HepG2 (cell line): ENCODE data around the gene OR5B21. TPM values are rescaled to one million over a fixed set of nuclear protein-coding genes. Genes with fewer than 3 reads are reported as not detected.

Experiments
- ATAC-seq: fragments of 200-7000 bp; cut with Tn5 transposase; 3 replicates; pipeline ENCODE4 v1.9.1; 2020; ENCODE audit warnings: mild to moderate bottlenecking, moderate library complexity
- BruUV-seq: library from RNA; stranded (reverse); fragments of 400-500 nt; replicated peaks from 2 replicates; lab custom pipeline; 2021; lab: Mats Ljungman, UMichigan
- CTCF ChIA-PET: fragments of 300-600 bp; formaldehyde crosslinking; extraction: SDS; loops from one replicate; lab custom pipeline; 2021; ENCODE audit warnings: low total read pairs, inconsistent platforms, low intra/inter-chr PET ratio; lab: Yijun Ruan, JAX
- POLR2A ChIA-PET: fragments of 350-600 bp; sonication (Branson Sonifier 250); formaldehyde crosslinking; loops from one replicate; lab custom pipeline; 2020; ENCODE audit warnings: antibody characterized with exemption, inconsistent platforms; lab: Yijun Ruan, JAX
- DNase-seq: peaks from one replicate; pipeline ENCODE4 v3.0.0-alpha.2; 2015; ENCODE audit warnings: low spot score
- FAIRE-seq: peaks from 3 replicates; lab custom pipeline; 2011; peaks lifted over from hg19 to GRCh38; lab: Jason Lieb, UNC
- H2AFZ ChIP-seq: one replicate; pipeline ENCODE4 v1.6.1; 2011; ENCODE audit warnings: low read length, inconsistent platforms
- H3K27ac ChIP-seq: fragments of 300-600 bp; 3 replicates; pipeline ENCODE4 v1.8.0; 2011; ENCODE audit warnings: mixed run types, mild to moderate bottlenecking, mixed read lengths, low read length, inconsistent platforms; ENCODE audit not compliant: insufficient read depth; ENCODE audit errors: extremely low read length
- H3K27me3 ChIP-seq, 2 experiments: fragments of 200-600 bp in 1 of 2; 2 replicates in 1 of 2; 3 replicates in 1 of 2; pipeline versions ENCODE4 v1.6.0 to v1.8.0; 2011; ENCODE audit warnings: low read length in 2 of 2, mild to moderate bottlenecking in 2 of 2, moderate library complexity in 2 of 2, inconsistent platforms in 1 of 2; ENCODE audit not compliant: insufficient read depth in 2 of 2, control insufficient read depth in 1 of 2
- H3K36me3 ChIP-seq, 2 experiments: fragments of 200-600 bp in 1 of 2; replicated peaks in 1 of 2; 2 replicates in 1 of 2; 3 replicates in 1 of 2; pipeline versions ENCODE4 v1.5.1 to v1.8.0; 2011; ENCODE audit warnings: low read length in 2 of 2, inconsistent platforms in 1 of 2; ENCODE audit not compliant: insufficient read depth in 2 of 2, control insufficient read depth in 1 of 2
- H3K4me1 ChIP-seq: 2 replicates; pipeline ENCODE4 v1.5.1; 2012; ENCODE audit warnings: low read length, inconsistent platforms; ENCODE audit not compliant: insufficient read depth
- H3K4me2 ChIP-seq: 2 replicates; pipeline ENCODE4 v1.6.0; 2011; ENCODE audit warnings: low read depth, low read length, inconsistent platforms
- H3K4me3 ChIP-seq, 3 experiments: fragments of 200-600 bp in 1 of 3; sonication (generic), shearing (Covaris generic) in 1 of 3; replicated peaks in 1 of 3; 2 replicates each; pipeline ENCODE4 v1.5.1; 2011 to 2016; ENCODE audit warnings: low read length in 3 of 3, inconsistent platforms in 2 of 3, low read depth in 2 of 3, mild to moderate bottlenecking in 2 of 3, control low read depth in 1 of 3, mixed read lengths in 1 of 3; ENCODE audit not compliant: insufficient read depth in 1 of 3
- H3K79me2 ChIP-seq: one replicate; pipeline ENCODE4 v1.6.1; 2011; ENCODE audit warnings: low read length, inconsistent platforms; ENCODE audit not compliant: insufficient read depth
- H3K9ac ChIP-seq: 2 replicates; pipeline ENCODE4 v1.6.0; 2011; ENCODE audit warnings: mild to moderate bottlenecking, low read depth, low read length, inconsistent platforms; ENCODE audit not compliant: insufficient read depth
- H3K9me3 ChIP-seq: 2 replicates; pipeline ENCODE4 v1.5.1; 2012; ENCODE audit warnings: mild to moderate bottlenecking, low read length
- H4K20me1 ChIP-seq: 2 replicates; pipeline ENCODE4 v1.6.0; 2011; ENCODE audit warnings: inconsistent platforms, mild to moderate bottlenecking, low read length, moderate library complexity; ENCODE audit not compliant: insufficient read depth
- LBX2 ChIP-seq: sonication (generic); formaldehyde crosslinking; IDR thresholded peaks from 2 replicates; pipeline ENCODE4 v1.5.0; 2020; ENCODE audit warnings: missing genetic modification reagents, mild to moderate bottlenecking, borderline replicate concordance
- MNT ChIP-seq: fragments of 450-650 bp; IDR thresholded peaks from 2 replicates; pipeline ENCODE4 v1.6.1; 2016
- MXI1 ChIP-seq: IDR thresholded peaks from 3 replicates; pipeline ENCODE4 v1.6.1; 2012; ENCODE audit warnings: low read depth, low read length, inconsistent platforms, borderline replicate concordance
- NCOA1 ChIP-seq: sonication (generic); formaldehyde crosslinking; IDR thresholded peaks from 2 replicates; pipeline ENCODE4 v1.9.0; 2021; ENCODE audit warnings: missing genetic modification reagents
- NCOR1 ChIP-seq: fragments of 200-600 bp; sonication (generic); IDR thresholded peaks from 2 replicates; pipeline ENCODE4 v1.7.0; 2017; ENCODE audit warnings: antibody characterized with exemption, low read length, borderline replicate concordance
- NRL ChIP-seq: sonication (generic); formaldehyde crosslinking; IDR thresholded peaks from 2 replicates; pipeline ENCODE4 v1.5.0; 2020; ENCODE audit warnings: missing genetic modification reagents, mild to moderate bottlenecking, moderate library complexity, borderline replicate concordance
- RFXAP ChIP-seq: sonication (generic); formaldehyde crosslinking; IDR thresholded peaks from 2 replicates; pipeline ENCODE4 v1.4.0; 2020; ENCODE audit warnings: missing genetic modification reagents, borderline replicate concordance
- THAP9 ChIP-seq: sonication (generic); formaldehyde crosslinking; IDR thresholded peaks from 2 replicates; pipeline ENCODE4; 2020; ENCODE audit warnings: missing genetic modification reagents, mild to moderate bottlenecking, borderline replicate concordance
- ZBTB34 ChIP-seq: sonication (generic); formaldehyde crosslinking; IDR thresholded peaks from 2 replicates; pipeline ENCODE4 v1.8.0; 2022; ENCODE audit warnings: mild to moderate bottlenecking, missing genetic modification reagents
- ZBTB46 ChIP-seq: sonication (generic); formaldehyde crosslinking; IDR thresholded peaks from 2 replicates; pipeline ENCODE4 v1.4.0; 2020; ENCODE audit warnings: mild to moderate bottlenecking, missing genetic modification reagents, borderline replicate concordance
- ZFAT ChIP-seq: sonication (generic); formaldehyde crosslinking; conservative IDR thresholded peaks from 2 replicates; pipeline ENCODE4 v1.8.1; 2023; ENCODE audit warnings: missing genetic modification reagents, inconsistent platforms
- ZFP37 ChIP-seq: sonication (generic); formaldehyde crosslinking; IDR thresholded peaks from 2 replicates; pipeline ENCODE4 v1.4.0; 2020; ENCODE audit warnings: missing genetic modification reagents, borderline replicate concordance
- ZNF124 ChIP-seq: sonication (generic); formaldehyde crosslinking; IDR thresholded peaks from 2 replicates; pipeline ENCODE4 v1.4.0; 2020; ENCODE audit warnings: missing genetic modification reagents
- ZNF580 ChIP-seq: IDR thresholded peaks from 2 replicates; pipeline ENCODE4 v1.6.1; 2016; ENCODE audit warnings: low read depth, borderline replicate concordance
- ZSCAN12 ChIP-seq: sonication (generic); formaldehyde crosslinking; IDR thresholded peaks from 2 replicates; pipeline ENCODE4 v1.9.0; 2021; ENCODE audit warnings: mild to moderate bottlenecking, missing genetic modification reagents
- ZSCAN21 ChIP-seq: sonication (generic); formaldehyde crosslinking; IDR thresholded peaks from 2 replicates; pipeline ENCODE4 v1.8.0; 2022; ENCODE audit warnings: mild to moderate bottlenecking, missing genetic modification reagents, moderate library complexity, borderline replicate concordance
- WGBS: methylation state at CpG from one replicate; pipeline ENCODE4 v1.1.6; 2017; ENCODE audit warnings: low lambda C conversion rate; 5-methylcytosine and 5-hydroxymethylcytosine counted together
- in situ Hi-C: cut with HindIII; loops from 2 replicates; pipeline ENCODE4 v1.10.0; 2017; ENCODE audit warnings: low pct_unique_long_range_greater_than_20kb; ENCODE audit not compliant: extremely low pct_ligation_motif_present
- intact Hi-C: fragments of 100-400 bp; cut with micrococcal nuclease; formaldehyde crosslinking; loops from one replicate; pipeline ENCODE4 v1.10.0; 2022; ENCODE audit not compliant: unreplicated experiment
- polyA plus RNA-seq, 8 experiments: library from polyadenylated mRNA; depleted of rRNA in 3 of 8; stranded (reverse) in 7 of 8; unstranded in 1 of 8; fragments of >200 nt; fragmentation: Illumina TruSeq in 4 of 8; extraction: Trizol in 4 of 8; gene quantifications; 2 replicates each; pipeline versions ENCODE4 v1.2.1 to v1.2.3, GENCODE V29; 2011 to 2016; ENCODE audit warnings: low read depth in 4 of 8, missing spikeins in 1 of 8, mixed read lengths in 1 of 8; ENCODE audit not compliant: insufficient read depth in 1 of 8
- total RNA-seq, 5 experiments: library from RNA; depleted of rRNA; stranded (reverse); fragments of >200 nt; fragmentation: Illumina TruSeq; extraction: Trizol; gene quantifications; 2 replicates each; pipeline ENCODE4 v1.2.3, GENCODE V29; 2016; ENCODE audit warnings: low read depth in 1 of 5

Gene OR5B21
- total and polyA plus RNA-seq, 2 of the 13 experiments (the other 11 are each of a cell fraction or from before 2014, with no cell fraction given), result not detected

GRCh38 chr11:58503361-58503856 lies 4.5 kb downstream of the OR5B21 start:
- H3K79me2 ChIP-seq, result no peaks in the 10 kb centered on the region
- H3K9ac ChIP-seq, result no peak overlapping the region
- H3K36me3 ChIP-seq, result no peaks in the 10 kb centered on the region
- no peak for DNase-seq
- CTCF ChIA-PET, result no interaction called here
- H3K4me3 ChIP-seq, result no peak overlapping the region
- WGBS, result 12% methylated on average over 4 of the region's 4 CpGs
- POLR2A ChIA-PET, result no interaction called here
- in situ Hi-C loops (loop anchor here (25.0 kb wide), 3 partner anchors 91 to 841 kb away; partner anchors contain the start of genes CLP1, OR5B3 and ZDHHC5), intact Hi-C loops (loop anchor here (10.0 kb wide), 1 partner anchor 669 kb away; no protein-coding TSS in a partner anchor)
- no peak overlapping the region for H3K27ac ChIP-seq
- H3K27me3 ChIP-seq, result peaks cover 0 to 7% of the 10 kb centered on the region in 2 experiments; a peak in 2 of 5 replicates
- H2AFZ ChIP-seq, result no peak overlapping the region
- no peaks in the 10 kb centered on the region for H4K20me1 ChIP-seq
- H3K4me1 ChIP-seq, result no peaks in the 10 kb centered on the region
- no peak overlapping the region for H3K4me2 ChIP-seq
- FAIRE-seq, result no peak
- no peaks in the 10 kb centered on the region for H3K9me3 ChIP-seq
- no peak for ATAC-seq
- BruUV-seq, result no TSS peak
- TF ChIP-seq LBX2 (CRISPR knock-in tag) (no peak), MNT (no peak), ZFP37 (CRISPR knock-in tag) (no peak), ZBTB34 (CRISPR knock-in tag) (no peak), THAP9 (CRISPR knock-in tag) (no peak), ZSCAN12 (CRISPR knock-in tag) (no peak), ZNF580 (CRISPR knock-in tag) (no peak), NCOA1 (CRISPR knock-in tag) (no peak), NCOR1 (no peak), ZNF124 (CRISPR knock-in tag) (no peak), NRL (no peak), ZBTB46 (no peak), ZSCAN21 (no peak), RFXAP (CRISPR knock-in tag) (no peak), MXI1 (no peak), ZFAT (CRISPR knock-in tag) (no peak)
